Gastroesophageal sphincter (tissue), 4 donors: ENCODE results near the gene QKI. TPM values are rescaled to one million over a fixed set of nuclear protein-coding genes. Genes with fewer than 3 reads are reported as not detected.

ENCODE experiments used
- ATAC-seq: fragments of 150-250 bp; one replicate; pipeline ENCODE4 v1.9.1; 2016; ENCODE audit warnings: mild to moderate bottlenecking, moderate library complexity
- H3K27ac ChIP-seq, 4 donors: fragments of 200-600 bp; sonication (generic) in 3 of 4; 1 replicate in 3 of 4; 2 replicates in 1 of 4; pipeline ENCODE4 v1.5.1; 2016 to 2019
- H3K27me3 ChIP-seq: fragments of 200-600 bp; sonication (generic); one replicate; pipeline ENCODE4 v1.5.1; 2019
- H3K36me3 ChIP-seq, 2 donors: fragments of 200-600 bp; sonication (generic); one replicate each; pipeline ENCODE4 v1.5.1; 2019; ENCODE audit warnings: control low read depth in 1 of 2
- H3K4me1 ChIP-seq, 3 donors: fragments of 200-600 bp; sonication (generic); 1 replicate in 2 of 3; 2 replicates in 1 of 3; pipeline ENCODE4 v1.5.1; 2016 to 2019; ENCODE audit warnings: control low read depth in 2 of 3
- H3K4me3 ChIP-seq, 2 donors: fragments of 200-600 bp; sonication (generic); one replicate each; pipeline ENCODE4 v1.5.1; 2019; ENCODE audit warnings: mild to moderate bottlenecking in 1 of 2, moderate library complexity in 1 of 2
- H3K9me3 ChIP-seq, 3 donors: fragments of 200-600 bp; sonication (generic); one replicate each; pipeline ENCODE4 v1.5.1; 2017 to 2019; ENCODE audit warnings: control low read depth in 2 of 3
- CTCF ChIP-seq, 4 experiments: fragments of 200-600 bp in 2 of 4; fragments of 450-650 bp in 2 of 4; sonication (generic) in 1 of 4; IDR thresholded peaks; one replicate each; pipeline ENCODE4 v1.5.1; 2017 to 2019; ENCODE audit warnings: antibody characterized with exemption in 4 of 4, mild to moderate bottlenecking in 2 of 4, moderate library complexity in 2 of 4
- EP300 ChIP-seq: sonication (generic); formaldehyde crosslinking; IDR thresholded peaks from one replicate; pipeline ENCODE4 v1.6.1; 2017; ENCODE audit warnings: antibody characterized with exemption, mild to moderate bottlenecking
- POLR2A ChIP-seq, 2 donors: fragments of 450-650 bp; IDR thresholded peaks; one replicate each; pipeline ENCODE4 v1.6.1; 2017; ENCODE audit warnings: antibody characterized with exemption in 2 of 2, mild to moderate bottlenecking in 2 of 2, moderate library complexity in 1 of 2
- POLR2AphosphoS5 ChIP-seq: sonication (generic); formaldehyde crosslinking; IDR thresholded peaks from one replicate; pipeline ENCODE4 v1.6.1; 2017; ENCODE audit warnings: antibody characterized with exemption
- WGBS, 2 donors: methylation state at CpG; one replicate each; pipeline ENCODE4 v1.1.5; 2018; ENCODE audit warnings: low coverage in 1 of 2; 5-methylcytosine and 5-hydroxymethylcytosine counted together
- total RNA-seq, 4 donors: library from RNA; depleted of rRNA; stranded (reverse); fragments of >200 nt; gene quantifications; one replicate each; pipeline ENCODE4 v1.1.0, GENCODE V29; 2016

Gene QKI
- total RNA-seq, 4 donors from 2014 or later = 170 to 249 (median 227) TPM

DNA sequence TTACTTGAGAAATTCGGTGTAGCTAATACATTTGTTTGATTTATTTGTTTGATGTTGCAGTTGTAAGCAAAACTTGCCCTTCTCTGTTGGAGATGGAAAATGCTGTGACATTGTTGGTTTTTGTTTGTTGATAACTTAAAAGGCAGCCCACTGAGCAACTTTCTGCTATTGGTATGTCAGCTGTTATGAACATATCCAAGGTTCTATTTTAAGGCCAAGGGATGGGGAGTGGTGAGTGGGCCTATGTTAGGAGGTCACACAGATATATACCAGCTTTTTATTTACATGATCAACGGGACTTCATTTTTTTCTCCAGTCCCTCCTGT lies 5.7 kb downstream of the QKI start:
- Histone ChIP-seq H3K27me3 (no peaks in the 10 kb centered on the region), H3K27ac (peak overlapping the region in 3 of 4 donors; percentile 33 to 100 (median 100)), H3K9me3 (no peaks in the 10 kb centered on the region), H3K4me1 (peaks cover 11 to 78% (median 13%) of the 10 kb centered on the region in 3 donors), H3K36me3 (no peaks in the 10 kb centered on the region), H3K4me3 (peak overlapping the region in 1 of 2 donors; percentile 100)
- WGBS, 2 donors = 15 to 16% methylated on average over 2 of the region's 2 CpGs
- ATAC-seq = no peak
- TF ChIP-seq CTCF (IDR thresholded peaks at IDR 0.05) (no peak), EP300 (no peak), POLR2AphosphoS5 (no peak)

DNA sequence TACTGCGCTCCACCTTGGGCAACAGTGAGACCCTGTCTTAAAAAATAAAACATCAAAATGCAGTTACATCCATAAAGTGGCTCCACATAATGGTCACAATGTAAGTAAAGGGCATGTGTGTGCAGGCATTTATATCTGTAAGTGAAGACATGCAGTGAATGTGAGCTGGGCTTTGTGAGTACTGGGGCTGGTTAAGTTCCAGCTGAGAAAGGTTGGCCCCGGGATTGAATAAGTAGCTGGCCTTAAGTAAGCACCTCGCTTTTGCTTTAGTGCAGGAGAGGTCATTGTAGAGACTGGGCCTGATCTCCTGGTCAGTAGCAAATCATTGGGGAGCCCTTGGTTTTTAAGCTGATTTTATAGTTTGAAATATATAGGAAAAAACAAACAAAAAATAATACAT lies 8.0 kb downstream of the QKI start:
- no peak for ATAC-seq
- Histone ChIP-seq H3K4me1 (peaks cover 14 to 97% (median 15%) of the 10 kb centered on the region in 3 donors), H3K36me3 (no peaks in the 10 kb centered on the region), H3K27me3 (no peaks in the 10 kb centered on the region), H3K4me3 (no peak overlapping the region), H3K9me3 (no peaks in the 10 kb centered on the region), H3K27ac (no peak overlapping the region)
- no peak for TF ChIP-seq EP300
- TF ChIP-seq POLR2A (IDR thresholded peaks at IDR 0.05) = no peak
- no peak for TF ChIP-seq POLR2AphosphoS5
- no peak for TF ChIP-seq CTCF (IDR thresholded peaks at IDR 0.05)
- 46 to 74% methylated on average over 3 of the region's 3 CpGs for WGBS, 2 donors

DNA sequence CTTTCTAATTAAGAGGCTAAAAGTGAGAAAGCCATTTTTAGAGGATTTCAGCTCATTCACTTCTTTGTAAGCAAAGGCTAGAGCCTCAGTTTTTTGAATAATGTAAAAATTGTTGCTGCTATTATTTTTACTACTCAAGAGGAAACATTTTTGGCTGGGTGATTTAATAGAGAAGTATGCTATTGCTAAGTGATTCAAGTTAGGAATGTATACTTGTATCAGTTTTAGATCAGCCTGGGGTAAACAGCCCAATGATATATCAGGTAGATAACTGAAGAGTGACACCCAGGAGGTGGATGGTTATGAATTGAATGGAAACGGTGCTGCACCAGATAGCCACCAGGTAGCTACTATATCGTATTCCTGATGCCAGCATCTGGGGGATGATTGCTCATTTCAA lies 9.2 kb downstream of the QKI start:
- 55 to 63% methylated on average over 2 of the region's 2 CpGs for WGBS, 2 donors
- ATAC-seq = no peak
- Histone ChIP-seq H3K9me3 (no peaks in the 10 kb centered on the region), H3K27me3 (no peaks in the 10 kb centered on the region), H3K4me3 (no peak overlapping the region), H3K36me3 (no peaks in the 10 kb centered on the region), H3K4me1 (peaks cover 16 to 97% (median 20%) of the 10 kb centered on the region in 3 donors), H3K27ac (no peak overlapping the region)
- no peak for TF ChIP-seq POLR2A (IDR thresholded peaks at IDR 0.05)
- TF ChIP-seq EP300 = no peak
- no peak for TF ChIP-seq CTCF (IDR thresholded peaks at IDR 0.05)
- TF ChIP-seq POLR2AphosphoS5 = no peak

GRCh38 chr6:163427498-163428254 lies 13.2 kb downstream of the QKI start:
- H3K36me3 ChIP-seq = no peaks in the 10 kb centered on the region
- H3K9me3 ChIP-seq = no peaks in the 10 kb centered on the region
- H3K4me1 ChIP-seq = peaks cover 11 to 97% (median 14%) of the 10 kb centered on the region in 3 donors
- no peak overlapping the region for H3K27ac ChIP-seq
- no peak overlapping the region for H3K4me3 ChIP-seq
- peak; percentile 50 for ATAC-seq
- 31 to 39% methylated on average over 3 to 5 of the region's 6 CpGs for WGBS, 2 donors
- no peak for TF ChIP-seq EP300
- peak in 3 of 4 experiments; percentile 52 to 58 (median 52) for TF ChIP-seq CTCF (IDR thresholded peaks at IDR 0.05)
- H3K27me3 ChIP-seq = no peaks in the 10 kb centered on the region

DNA sequence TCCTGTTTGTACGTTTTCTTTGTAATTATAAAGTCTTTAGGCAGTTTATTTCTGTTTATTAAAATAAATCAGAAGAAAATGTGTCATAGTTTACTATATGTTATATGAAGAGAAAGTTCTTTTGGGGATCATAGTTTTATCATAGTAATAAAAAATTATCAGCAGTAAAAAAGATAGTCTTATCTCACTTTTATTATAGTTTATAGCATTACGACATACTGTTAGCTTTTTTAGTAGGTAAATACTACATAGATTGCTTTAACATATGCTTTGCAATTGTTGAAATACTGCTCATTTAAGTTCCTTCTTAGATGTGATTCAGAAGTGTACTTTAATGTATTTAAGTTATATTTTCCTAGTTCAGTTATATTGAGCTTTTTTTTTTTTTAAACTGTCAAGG lies 13.9 kb downstream of the QKI start:
- Histone ChIP-seq H3K4me1 (peaks cover 11 to 97% (median 11%) of the 10 kb centered on the region in 3 donors), H3K36me3 (no peaks in the 10 kb centered on the region), H3K4me3 (no peak overlapping the region), H3K9me3 (no peaks in the 10 kb centered on the region), H3K27me3 (no peaks in the 10 kb centered on the region), H3K27ac (no peak overlapping the region)
- 46 to 61% methylated on average over 2 of the region's 2 CpGs for WGBS, 2 donors
- ATAC-seq = no peak
- TF ChIP-seq EP300 (no peak), POLR2AphosphoS5 (no peak), POLR2A (IDR thresholded peaks at IDR 0.05) (no peak), CTCF (IDR thresholded peaks at IDR 0.05) (no peak)
